ENCODE results near the gene STAT2.

STAT2 gene

GRCh38 chr12:56392331-56392730, 32.4 kb upstream of the STAT2 start:
- no peak for DNase-seq
- no peak for TF ChIP-seq CTCF (IDR thresholded peaks at IDR 0.05; ENCODE audit: low read depth, low read length)
- Histone ChIP-seq H3K9me3 (ENCODE audit: severe bottlenecking) (no peaks in the 10 kb centered on the region), H3K27ac (no peak overlapping the region), H3K4me3 (ENCODE audit: low read depth, low read length) (no peak overlapping the region), H3K27me3 (ENCODE audit: insufficient read depth, low read depth, severe bottlenecking) (no peaks in the 10 kb centered on the region), H3K36me3 (no peaks in the 10 kb centered on the region)

- H3K27me3 ChIP-seq (ENCODE audit: insufficient read depth, low read depth, severe bottlenecking) = no peaks in the 10 kb centered on the region
- H3K4me3 ChIP-seq (ENCODE audit: low read depth, low read length) = no peak overlapping the region
- no peaks in the 10 kb centered on the region for H3K9me3 ChIP-seq (ENCODE audit: severe bottlenecking)
- DNase-seq = no peak
- TF ChIP-seq CTCF (IDR thresholded peaks at IDR 0.05; ENCODE audit: low read depth, low read length) = no peak
- H3K36me3 ChIP-seq = no peaks in the 10 kb centered on the region
- no peak overlapping the region for H3K27ac ChIP-seq
Observed at GRCh38 chr12:56391721-56392120, 31.8 kb upstream of the STAT2 start.

GRCh38 chr12:56389412-56389811, 29.5 kb upstream of the STAT2 start:
- H3K9me3 ChIP-seq (ENCODE audit: severe bottlenecking) = no peaks in the 10 kb centered on the region
- no peak overlapping the region for H3K4me3 ChIP-seq (ENCODE audit: low read depth, low read length)
- no peak for DNase-seq
- no peaks in the 10 kb centered on the region for H3K27me3 ChIP-seq (ENCODE audit: insufficient read depth, low read depth, severe bottlenecking)
- TF ChIP-seq CTCF (IDR thresholded peaks at IDR 0.05; ENCODE audit: low read depth, low read length) = no peak
- H3K36me3 ChIP-seq = no peaks in the 10 kb centered on the region
- H3K27ac ChIP-seq = no peak overlapping the region

DNA sequence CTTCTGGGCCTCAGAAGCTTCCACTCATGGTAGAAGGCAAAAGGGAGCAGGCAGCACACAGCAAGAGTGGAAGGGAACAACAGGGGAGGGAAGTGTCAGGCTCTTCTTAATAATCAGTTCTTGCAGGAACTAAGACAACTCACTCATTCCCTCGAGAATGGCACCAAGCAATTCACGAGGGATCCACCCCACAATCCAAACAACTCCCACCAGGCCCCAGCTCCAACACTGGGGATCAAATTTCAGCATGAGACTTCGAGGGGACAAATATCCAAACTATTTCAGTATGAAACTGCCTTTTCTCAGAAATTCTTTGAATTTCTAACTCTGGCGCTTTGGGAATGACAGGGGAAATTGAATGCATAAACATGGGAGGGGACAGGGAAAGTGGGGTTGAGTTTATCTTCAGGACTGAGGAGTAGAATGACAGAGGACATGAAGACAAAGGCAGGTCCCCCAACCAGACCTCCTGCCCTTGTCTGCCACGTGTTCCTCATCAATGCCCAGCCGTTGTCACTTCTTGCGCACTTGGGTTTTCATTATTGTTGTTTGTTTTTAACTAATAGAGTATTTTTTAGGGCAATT, 27.3 kb upstream of the STAT2 start:
- Histone ChIP-seq H3K27ac (no peak overlapping the region), H3K36me3 (no peaks in the 10 kb centered on the region), H3K9me3 (ENCODE audit: severe bottlenecking) (no peaks in the 10 kb centered on the region), H3K27me3 (ENCODE audit: insufficient read depth, low read depth, severe bottlenecking) (no peaks in the 10 kb centered on the region), H3K4me3 (ENCODE audit: low read depth, low read length) (no peak overlapping the region)
- DNase-seq = no peak
- TF ChIP-seq CTCF (IDR thresholded peaks at IDR 0.05; ENCODE audit: low read depth, low read length) = no peak

- no peak for TF ChIP-seq CTCF (IDR thresholded peaks at IDR 0.05; ENCODE audit: low read depth, low read length)
- DNase-seq = no peak
Observed at GRCh38 chr12:56385873-56386272, 26.0 kb upstream of the STAT2 start.

GRCh38 chr12:56382611-56383010, 22.7 kb upstream of the STAT2 start:
- Histone ChIP-seq H3K4me3 (ENCODE audit: low read depth, low read length) (no peak overlapping the region), H3K27me3 (ENCODE audit: insufficient read depth, low read depth, severe bottlenecking) (no peaks in the 10 kb centered on the region), H3K27ac (no peak overlapping the region), H3K9me3 (ENCODE audit: severe bottlenecking) (no peaks in the 10 kb centered on the region), H3K36me3 (no peaks in the 10 kb centered on the region)
- DNase-seq = no peak
- TF ChIP-seq CTCF (IDR thresholded peaks at IDR 0.05; ENCODE audit: low read depth, low read length) = no peak

More at GRCh38 chr12:56385873-56386272, 26.0 kb upstream of the STAT2 start:
- no peaks in the 10 kb centered on the region for H3K9me3 ChIP-seq (ENCODE audit: severe bottlenecking)
- H3K36me3 ChIP-seq = no peaks in the 10 kb centered on the region
- no peak overlapping the region for H3K4me3 ChIP-seq (ENCODE audit: low read depth, low read length)
- no peaks in the 10 kb centered on the region for H3K27me3 ChIP-seq (ENCODE audit: insufficient read depth, low read depth, severe bottlenecking)
- H3K27ac ChIP-seq = no peak overlapping the region
